ENCODE results near the gene AGBL2. TPM values are rescaled to one million over a fixed set of nuclear protein-coding genes. Genes with fewer than 3 reads are reported as not detected.

The AGBL2 gene
- total RNA-seq, 1 donor from 2014 or later: 0.96 TPM

DNA sequence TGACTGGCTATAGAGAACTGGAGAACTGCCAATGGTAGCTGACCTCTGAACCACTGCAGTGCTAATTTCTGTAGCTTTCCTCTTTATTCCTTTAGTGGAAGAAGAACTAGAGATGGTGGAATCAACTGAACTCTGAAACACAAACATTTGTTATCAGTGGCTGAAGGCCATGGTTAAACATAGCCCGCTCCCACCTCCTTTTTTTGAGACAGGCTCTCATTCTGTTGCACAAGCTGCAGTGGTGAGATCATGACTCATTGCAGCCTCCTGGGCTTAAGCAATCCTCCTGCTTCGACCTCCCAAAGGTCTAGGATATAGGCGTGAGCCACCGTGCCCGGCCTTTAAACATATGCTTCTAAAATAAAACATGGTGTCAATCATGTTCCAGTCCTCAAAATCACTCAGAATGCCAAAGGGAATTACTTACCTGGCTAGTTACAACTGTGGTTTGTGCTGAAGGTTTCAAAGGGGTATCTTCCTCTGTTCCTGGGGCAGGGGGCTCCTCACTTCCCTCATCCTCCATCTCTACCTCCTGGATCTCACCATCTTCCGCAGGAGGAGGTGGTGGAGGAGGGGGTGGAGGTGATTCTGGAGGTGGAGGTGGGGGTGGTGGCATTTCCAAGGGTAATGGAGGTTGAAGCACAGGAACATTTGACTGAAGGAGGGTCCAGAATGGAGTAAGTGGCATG is 9.0 kb upstream of the AGBL2 start:
- TF ChIP-seq, protein P1, sequence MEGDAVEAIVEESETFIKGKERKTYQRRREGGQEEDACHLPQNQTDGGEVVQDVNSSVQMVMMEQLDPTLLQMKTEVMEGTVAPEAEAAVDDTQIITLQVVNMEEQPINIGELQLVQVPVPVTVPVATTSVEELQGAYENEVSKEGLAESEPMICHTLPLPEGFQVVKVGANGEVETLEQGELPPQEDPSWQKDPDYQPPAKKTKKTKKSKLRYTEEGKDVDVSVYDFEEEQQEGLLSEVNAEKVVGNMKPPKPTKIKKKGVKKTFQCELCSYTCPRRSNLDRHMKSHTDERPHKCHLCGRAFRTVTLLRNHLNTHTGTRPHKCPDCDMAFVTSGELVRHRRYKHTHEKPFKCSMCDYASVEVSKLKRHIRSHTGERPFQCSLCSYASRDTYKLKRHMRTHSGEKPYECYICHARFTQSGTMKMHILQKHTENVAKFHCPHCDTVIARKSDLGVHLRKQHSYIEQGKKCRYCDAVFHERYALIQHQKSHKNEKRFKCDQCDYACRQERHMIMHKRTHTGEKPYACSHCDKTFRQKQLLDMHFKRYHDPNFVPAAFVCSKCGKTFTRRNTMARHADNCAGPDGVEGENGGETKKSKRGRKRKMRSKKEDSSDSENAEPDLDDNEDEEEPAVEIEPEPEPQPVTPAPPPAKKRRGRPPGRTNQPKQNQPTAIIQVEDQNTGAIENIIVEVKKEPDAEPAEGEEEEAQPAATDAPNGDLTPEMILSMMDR (IDR thresholded peaks at IDR 0.05): no peak
- Histone ChIP-seq H3K4me3 (no peak overlapping the region), H3K27ac (no peak overlapping the region), H3K36me3 (peaks cover 97% of the 10 kb centered on the region), H3K9me3 (no peaks in the 10 kb centered on the region), H3K27me3 (no peaks in the 10 kb centered on the region), H3K4me1 (peaks cover 3% of the 10 kb centered on the region)
- peak; percentile 79 for ATAC-seq
- intact Hi-C loops (cut with DNase I): no loop called here
- DNase-seq: no peak

DNA sequence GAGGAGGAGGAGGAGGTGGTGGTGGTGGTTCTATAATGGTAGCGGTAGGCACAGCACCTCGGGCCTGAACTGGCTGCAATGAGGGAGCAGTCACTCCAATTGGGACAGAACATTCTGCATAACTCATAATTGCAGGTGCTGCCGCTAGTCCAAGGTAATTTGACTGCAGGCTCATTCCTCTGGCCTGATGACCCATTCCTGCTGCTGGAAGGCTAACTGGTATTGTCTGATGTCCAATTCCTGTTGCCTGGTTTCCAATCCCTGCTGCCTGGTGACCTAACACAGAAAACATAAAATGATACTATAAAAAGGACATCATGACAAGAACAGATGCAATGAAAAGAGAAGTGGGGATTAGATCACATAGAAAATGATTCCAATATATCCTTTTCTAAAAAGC is 7.9 kb upstream of the AGBL2 start:
- H3K27me3 ChIP-seq: no peaks in the 10 kb centered on the region
- no peaks in the 10 kb centered on the region for H3K9me3 ChIP-seq
- H3K4me1 ChIP-seq: peaks cover 3% of the 10 kb centered on the region
- no peak for ATAC-seq
- DNase-seq: no peak
- peaks cover 97% of the 10 kb centered on the region for H3K36me3 ChIP-seq
- H3K4me3 ChIP-seq: no peak overlapping the region
- TF ChIP-seq, protein P1 (IDR thresholded peaks at IDR 0.05): no peak
- H3K27ac ChIP-seq: no peak overlapping the region
- intact Hi-C loops (cut with DNase I): no loop called here

DNA sequence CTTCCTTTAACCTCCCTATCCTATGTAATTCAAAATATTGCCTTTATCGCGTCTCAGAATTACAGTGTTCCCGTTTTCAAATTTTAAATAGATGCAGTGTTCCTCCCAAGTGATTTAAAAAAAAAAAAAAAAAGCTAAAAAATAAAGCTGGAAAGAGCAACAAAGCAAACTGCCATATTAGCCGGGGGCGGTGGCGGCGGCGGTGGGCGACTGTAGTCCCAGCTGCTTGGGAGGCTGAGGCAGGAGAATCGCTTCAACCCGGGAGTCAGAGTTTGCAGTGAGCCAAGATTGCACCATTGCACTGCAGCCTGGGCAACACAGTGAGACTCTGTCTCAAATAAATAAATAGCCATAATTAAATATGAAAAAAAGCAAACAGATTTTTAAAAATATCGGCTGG is 5.5 kb upstream of the AGBL2 start:
- Histone ChIP-seq H3K27ac (no peak overlapping the region), H3K27me3 (no peaks in the 10 kb centered on the region), H3K9me3 (no peaks in the 10 kb centered on the region), H3K4me1 (peaks cover 3% of the 10 kb centered on the region), H3K36me3 (peaks cover 96% of the 10 kb centered on the region), H3K4me3 (no peak overlapping the region)
- ATAC-seq (no peak), DNase-seq (no peak)
- TF ChIP-seq, protein P1 (IDR thresholded peaks at IDR 0.05): no peak
- intact Hi-C loops (cut with DNase I): no loop called here

DNA sequence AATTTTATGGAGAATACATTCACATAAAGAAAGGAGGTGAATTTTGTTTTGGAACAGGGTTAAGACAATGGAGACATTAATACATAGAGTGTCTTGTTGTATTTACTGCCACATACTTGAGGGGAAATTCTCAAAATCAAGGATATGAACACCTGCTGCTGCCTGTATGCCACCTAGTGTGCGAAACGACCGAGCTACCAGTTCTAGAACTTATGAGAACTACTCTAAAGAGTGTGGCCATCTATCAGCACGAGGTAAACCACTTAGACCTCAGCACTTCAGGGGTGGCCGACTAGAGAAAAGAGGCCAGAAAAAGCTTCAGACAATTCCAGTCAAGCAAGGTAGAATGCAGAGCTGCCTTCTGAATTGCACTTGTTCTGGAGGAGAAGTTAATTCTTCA is 1.5 kb upstream of the AGBL2 start:
- intact Hi-C loops (cut with DNase I): no loop called here
- Histone ChIP-seq H3K36me3 (peaks cover 58% of the 10 kb centered on the region), H3K4me3 (no peak overlapping the region), H3K27me3 (no peaks in the 10 kb centered on the region), H3K4me1 (no peaks in the 10 kb centered on the region), H3K9me3 (no peaks in the 10 kb centered on the region), H3K27ac (no peak overlapping the region)
- no peak for DNase-seq
- no peak for ATAC-seq
- TF ChIP-seq, protein P1 (IDR thresholded peaks at IDR 0.05): no peak

DNA sequence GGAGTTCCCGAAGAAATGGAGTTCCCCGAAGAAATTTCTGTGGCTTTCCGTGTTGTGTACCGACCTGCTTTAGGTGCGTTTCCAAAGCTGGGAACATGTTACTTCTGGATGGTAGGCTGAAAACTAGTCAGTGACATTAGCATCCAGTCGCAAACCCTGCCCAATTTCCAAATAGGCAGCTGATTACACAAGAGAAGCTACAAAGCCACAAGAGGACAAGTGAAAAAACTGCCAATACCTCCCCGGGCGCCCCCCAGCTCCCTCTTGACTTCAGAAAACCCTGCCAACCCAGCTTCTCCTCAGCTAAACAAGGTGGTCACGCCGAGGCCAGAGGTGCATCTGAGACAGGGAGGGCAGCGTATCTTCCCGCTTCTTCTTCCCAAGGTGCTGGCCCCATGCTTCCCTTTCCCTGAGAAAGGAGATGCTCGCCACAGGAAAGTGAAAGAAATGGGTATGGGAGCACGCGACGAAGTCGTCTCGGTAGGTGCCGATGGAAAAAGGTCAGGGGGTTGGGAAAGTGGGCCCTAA is 551 bp downstream of the AGBL2 start:
- DNase-seq: peak; percentile 56

More for the DNA sequence above, 551 bp downstream of the AGBL2 start:
- TF ChIP-seq, protein P1 (IDR thresholded peaks at IDR 0.05): no peak
- Histone ChIP-seq H3K4me3 (peak overlapping the region; percentile 81), H3K27ac (peak overlapping the region; percentile 85), H3K27me3 (no peaks in the 10 kb centered on the region), H3K36me3 (peaks cover 38% of the 10 kb centered on the region), H3K9me3 (no peaks in the 10 kb centered on the region), H3K4me1 (no peaks in the 10 kb centered on the region)
- intact Hi-C loops (cut with DNase I): no loop called here
- peak; percentile 53 for ATAC-seq
